ENCODE results near the gene RNF213.

Gene RNF213

DNA sequence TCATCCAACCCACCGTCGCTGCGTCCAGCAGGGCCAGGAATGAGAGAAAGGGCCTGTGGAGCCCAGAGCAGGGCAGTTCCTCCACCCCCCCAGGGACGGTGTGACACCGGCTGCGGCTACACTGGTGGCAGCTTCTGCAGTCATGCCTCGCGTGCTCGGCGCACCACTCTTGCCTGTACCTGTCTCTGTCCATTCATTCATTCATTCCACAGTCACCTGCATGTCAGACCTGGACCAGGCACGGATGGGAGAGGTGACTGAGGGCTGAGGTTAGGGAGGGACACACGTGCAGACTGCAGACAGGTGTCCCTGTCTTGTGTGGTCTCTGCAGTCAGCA lies 181.6 kb downstream of the RNF213 start:
- DNase-seq, result no peak

DNA sequence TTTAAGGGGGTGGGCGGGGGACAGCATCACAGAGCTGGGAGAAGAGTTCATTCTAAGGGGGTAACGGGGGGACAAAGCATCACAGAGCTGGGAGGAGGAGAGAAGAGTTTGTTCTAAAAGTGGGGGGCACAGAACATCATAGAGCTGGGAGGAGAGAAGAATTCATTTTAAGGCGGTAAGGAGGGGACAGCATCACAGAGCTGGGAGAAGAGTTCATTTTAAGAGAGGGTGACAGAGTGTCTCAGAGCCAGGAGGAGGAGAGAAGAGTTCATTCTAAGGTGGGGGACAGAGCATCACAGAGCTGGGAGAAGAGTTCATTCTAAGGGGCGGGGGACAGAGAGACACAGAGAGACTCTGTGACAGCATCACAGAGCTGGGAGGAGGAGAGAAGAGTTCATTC lies 182.1 kb downstream of the RNF213 start:
- DNase-seq, result no peak

DNA sequence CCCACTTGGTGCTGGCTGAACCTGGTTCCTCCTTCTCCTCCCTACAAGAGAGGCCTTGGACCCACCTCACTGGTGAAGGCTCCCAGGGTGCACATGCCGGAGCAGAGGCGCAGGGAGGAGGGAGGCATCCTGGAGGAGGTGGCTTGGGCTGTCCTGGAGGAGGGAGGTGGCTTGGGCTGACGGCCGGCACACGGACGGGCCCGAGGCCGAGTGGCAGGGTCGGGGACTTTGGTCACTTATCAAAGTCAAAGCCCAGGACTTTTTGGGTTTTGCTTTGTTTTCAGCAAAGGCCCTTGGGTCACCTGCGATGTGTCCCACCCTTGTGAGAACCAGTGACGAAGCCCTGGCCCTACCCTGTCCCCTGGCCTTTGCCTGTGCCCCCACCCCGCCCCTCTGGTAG lies 182.8 kb downstream of the RNF213 start:
- no peak for DNase-seq

DNA sequence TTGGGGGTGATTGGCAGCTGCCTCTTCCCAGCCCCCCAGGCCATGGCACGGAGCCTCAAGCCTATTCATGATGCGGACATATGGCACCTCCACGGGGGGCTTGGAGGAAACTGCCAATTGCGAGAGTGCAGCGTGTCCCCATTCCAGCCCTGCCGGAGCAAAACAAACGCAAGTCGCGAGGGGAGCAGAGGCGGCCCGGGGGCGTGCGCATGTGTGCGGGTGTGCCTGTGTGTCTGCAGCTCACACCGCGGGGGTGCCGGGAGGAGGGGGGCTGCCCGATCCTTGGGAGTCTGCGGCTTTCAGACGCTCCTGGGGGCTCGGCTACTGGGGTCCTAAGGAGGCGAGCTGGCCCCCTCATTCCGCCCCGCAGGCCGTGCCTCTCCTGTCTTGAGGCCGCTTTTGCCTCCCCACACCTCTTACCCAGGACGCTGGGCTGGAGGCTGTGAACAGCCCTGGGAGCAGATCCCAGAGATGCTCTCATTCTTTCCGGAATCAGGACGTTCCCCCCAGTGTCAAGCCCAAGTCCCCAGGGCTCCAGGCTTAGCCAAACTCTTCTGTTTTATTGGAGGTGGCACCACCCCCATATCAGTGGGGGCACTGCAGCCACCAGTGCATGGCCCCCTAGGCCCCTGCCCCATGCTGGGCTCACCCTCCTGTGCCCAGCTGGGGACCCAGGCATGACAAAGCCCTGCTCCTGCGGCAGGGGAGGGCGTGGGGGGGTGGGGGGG lies 183.4 kb downstream of the RNF213 start:
- DNase-seq, result no peak

DNA sequence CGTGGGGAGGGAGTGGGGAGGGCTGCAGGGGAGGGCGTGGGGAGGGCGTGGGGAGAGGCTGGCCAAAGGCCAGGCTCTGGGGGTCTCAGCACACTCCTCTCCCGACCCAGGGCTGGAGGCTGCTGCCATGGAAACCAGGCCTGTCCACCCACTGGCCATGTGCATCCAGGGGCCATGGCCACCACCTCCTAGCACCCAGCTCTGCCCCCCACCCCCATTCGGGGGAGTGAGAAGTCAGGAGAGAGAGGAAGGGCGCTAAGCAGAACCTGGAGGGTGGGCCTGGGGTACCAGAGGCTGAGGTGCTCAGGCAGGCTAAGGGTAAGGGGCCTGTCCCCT lies 184.0 kb downstream of the RNF213 start:
- DNase-seq, result no peak

DNA sequence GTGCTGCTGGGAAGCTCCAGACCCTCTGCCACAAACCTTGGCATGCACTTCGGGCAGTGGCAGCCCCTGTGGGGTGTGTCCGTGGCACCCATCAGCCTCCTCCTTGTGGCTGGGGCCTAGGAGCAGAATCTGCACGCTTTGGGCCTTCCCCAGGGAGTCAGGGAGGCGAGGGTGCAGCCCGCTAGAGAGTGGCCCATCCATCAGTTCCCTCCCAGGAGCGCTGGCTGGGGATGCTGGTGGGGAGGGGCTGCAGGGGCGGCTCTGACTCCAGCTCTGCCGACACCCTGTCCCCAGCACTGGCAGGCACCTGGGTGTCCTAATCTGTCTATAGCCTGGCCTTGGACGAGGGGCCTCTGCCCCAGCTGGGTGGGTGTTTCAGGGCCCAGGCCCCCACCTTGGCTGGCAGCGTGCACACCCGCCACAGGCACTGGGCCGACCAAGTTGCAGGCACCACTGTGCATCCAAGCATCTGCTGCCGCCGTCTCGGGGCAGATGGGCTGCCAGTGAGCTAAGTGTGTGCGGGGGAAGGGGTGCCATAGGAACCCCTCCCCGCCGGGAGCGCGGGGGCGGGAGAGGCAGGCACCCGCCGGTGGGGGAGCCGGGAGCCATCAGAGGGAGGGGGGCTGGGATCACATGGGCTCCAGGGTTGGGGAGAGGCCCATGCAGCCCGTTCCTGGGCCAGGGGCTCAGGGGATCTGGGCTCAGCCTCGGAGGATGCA lies 184.5 kb downstream of the RNF213 start:
- no peak for DNase-seq

DNA sequence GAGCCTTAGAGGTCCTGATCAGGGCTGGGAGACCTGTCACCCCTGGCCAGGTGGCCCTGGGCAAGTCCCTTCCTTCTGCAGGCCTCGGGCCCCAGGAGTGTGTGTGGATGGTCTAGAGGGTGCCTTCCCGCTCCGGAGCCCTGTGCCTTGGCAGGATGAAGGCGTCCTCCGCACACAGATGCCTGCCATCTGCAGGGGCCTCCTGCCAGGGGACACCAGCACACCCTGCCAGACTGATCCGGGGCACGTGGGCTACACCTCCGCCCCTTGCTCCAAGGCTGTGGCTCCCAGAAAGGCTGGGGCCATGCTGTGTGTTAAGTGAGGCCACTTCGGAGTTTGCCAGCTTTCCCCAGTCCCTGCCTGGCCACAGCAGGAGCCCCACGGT lies 185.1 kb downstream of the RNF213 start:
- no peak for DNase-seq

DNA sequence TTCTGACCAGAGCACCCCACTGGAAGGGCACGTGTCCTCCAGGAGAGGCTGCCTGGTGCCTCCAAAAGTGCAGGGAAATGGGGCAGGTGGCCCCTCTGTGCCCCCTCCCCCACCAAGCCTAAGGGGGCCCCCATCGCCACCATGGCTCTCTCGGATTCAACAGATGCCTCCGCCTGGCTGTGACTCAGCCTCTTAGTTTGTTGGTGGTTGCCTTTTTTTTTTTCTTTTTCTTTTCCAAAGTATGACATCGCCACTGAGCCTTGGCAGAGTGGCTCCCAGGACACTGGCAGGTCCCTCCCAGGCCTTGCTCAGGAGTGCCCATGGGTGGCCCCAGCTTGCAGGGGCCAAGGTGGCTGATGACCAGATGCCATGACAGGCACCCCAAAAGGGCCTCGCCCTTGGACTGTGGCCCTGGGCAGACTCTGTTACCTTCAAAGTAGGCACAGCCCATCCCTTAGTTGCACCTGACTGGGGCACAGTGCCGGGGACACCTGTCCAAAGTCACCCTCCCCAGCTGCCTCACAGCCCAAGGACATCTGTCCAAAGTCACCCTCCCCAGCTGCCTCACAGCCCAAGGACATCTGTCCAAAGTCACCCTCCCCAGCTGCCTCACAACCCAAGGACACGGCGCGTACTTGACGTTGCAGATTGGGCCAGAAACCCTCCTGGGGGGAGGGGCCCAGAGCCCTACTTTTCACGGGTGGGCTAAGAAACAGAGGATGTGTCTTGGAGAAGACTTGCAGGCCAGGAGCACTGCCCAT lies 186.2 kb downstream of the RNF213 start:
- no peak for DNase-seq

DNA sequence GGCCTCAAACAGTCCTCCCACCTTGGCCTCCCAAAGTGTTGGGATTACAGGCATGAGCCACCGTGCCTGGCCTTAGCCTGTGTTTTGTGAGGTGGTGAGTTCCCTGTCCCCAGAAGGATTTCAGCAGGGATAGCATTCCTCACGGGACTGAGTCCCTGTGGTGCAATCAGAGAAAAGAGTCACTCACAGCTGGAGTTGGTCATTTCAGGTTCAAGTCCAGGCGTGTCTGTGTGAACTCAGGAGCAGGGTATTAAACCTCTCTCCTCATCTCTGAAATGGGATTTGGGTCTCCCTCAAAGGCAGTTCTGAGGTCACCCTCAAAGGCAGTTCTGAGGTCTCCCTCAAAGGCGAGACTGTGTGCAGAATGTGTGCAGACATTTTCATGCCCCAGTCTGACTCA lies 187.1 kb downstream of the RNF213 start:
- no peak for DNase-seq

Data from CD4-positive, alpha-beta T cell treated with Interleukin-6 for 4 hours (primary cell).